Inferior parietal cortex (tissue), 1 donor: ENCODE results near the gene TEAD4.

ENCODE experiments used
- DNase-seq: peaks from one replicate; pipeline ENCODE4 v3.0.0-alpha.2; 2016; ENCODE audit errors: extremely low spot score

Gene TEAD4

GRCh38 chr12:2960996-2961616 lies 1.9 kb downstream of the TEAD4 start:
- DNase-seq = no peak

GRCh38 chr12:2961705-2962104 lies 2.5 kb downstream of the TEAD4 start:
- DNase-seq = no peak

- DNase-seq = no peak
Measured at GRCh38 chr12:2963154-2963759, 4.1 kb downstream of the TEAD4 start.

DNA sequence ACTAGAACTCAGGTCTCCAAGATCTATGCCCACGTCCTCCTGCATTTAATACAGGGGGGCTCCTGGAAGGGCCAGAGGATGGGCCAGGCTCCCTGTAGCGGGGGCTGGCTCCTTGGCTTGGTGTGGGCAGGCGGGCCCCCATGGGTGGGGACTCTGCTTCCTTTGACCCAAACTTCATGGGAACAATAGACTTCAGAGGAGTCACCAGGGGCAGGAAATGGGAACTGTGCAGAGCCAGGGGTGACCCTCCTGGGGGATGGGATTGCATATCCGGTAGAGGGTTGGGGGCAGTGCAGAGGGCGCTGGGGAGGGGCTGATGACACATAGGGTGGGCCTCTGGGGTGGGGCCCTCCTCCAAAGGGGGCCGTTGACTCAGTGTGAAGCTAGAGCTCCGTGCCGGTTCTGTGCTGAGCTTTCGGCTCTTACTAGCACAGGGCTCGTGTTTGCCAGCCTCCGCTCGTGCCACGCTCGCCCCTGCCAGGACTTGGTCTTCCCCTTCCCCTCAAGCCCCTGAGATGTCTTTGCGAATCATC lies 4.6 kb downstream of the TEAD4 start:
- no peak for DNase-seq

DNA sequence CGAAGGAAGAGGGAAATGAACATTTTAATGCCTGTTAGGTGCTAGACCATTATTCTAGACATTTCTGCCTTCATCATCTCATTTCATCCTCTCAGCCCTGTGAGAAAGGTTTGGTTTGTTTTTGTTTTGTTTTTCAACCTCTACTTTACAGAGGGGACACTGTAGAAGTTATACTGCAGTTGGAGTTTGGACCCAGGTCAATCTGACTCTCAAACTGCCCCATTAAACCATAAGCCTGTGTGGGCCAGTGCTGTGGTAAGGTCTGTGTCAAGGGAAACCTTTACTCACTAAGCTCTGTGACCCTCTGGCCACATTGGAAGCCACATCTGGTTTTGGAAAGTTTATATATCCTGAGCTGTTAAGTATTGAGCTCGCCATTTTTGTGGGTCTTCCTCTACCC lies 8.5 kb downstream of the TEAD4 start:
- DNase-seq = no peak

DNA sequence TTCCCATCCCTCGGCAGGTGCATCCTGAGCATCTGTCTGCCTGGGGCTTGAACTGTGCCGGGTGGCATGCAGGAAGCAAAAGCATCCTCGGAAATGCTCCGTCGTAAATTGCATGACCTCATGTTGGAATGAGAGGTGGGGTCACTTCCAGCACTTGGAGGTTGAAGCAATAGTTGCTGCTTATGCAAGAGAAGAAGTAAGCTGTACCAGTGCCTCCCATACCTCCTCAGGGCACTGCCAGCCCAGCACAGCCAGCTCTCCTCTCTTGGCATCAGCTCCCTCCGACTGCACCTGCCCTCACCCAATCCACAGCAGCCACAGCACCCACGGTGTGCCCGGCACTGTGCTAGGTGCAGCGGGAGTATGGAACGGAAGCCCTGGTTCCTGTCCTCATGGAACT lies 11.5 kb downstream of the TEAD4 start:
- no peak for DNase-seq

GRCh38 chr12:2973566-2973965 lies 14.4 kb downstream of the TEAD4 start:
- DNase-seq = no peak

DNA sequence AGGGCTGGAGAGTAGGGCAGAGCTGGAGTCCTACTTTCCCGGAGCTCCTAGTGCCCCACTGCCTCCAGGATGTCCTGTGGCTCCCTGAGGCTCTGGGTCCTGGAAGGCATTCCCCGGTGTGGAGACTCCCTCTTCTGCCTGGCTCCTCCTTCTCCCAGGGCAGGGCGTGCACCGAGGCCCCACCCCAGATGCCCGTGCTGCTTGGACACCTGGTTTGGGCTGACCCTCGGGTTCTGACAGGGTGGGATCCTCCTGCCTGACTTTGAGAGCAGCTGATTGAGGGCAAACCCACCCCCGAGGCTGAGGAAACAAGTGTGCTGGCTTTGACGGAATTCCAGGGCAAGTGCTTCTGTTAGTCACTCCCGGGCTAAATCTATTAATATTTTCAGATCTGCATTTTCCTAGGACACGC lies 15.4 kb downstream of the TEAD4 start:
- DNase-seq = no peak

DNA sequence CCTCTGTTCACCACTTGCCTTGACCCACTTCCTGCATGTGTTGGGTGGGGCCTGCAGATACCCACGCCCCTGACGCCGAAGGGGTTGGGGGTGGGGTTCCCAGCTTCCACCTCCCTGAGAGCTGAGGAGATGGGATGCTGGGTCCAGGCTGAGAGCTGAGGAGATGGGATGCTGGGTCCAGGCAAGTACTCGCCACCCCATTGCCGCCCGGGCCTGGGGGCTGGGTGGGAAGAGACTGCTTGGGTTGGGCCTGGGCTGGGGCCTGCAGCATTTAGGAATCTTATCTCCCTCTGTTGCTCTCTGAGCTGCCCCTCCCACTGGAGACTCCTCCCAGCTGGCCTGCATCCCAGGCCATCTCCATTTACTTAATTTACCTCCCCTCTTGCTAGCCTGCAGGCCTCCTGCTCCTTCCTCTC lies 17.4 kb downstream of the TEAD4 start:
- no peak for DNase-seq

DNA sequence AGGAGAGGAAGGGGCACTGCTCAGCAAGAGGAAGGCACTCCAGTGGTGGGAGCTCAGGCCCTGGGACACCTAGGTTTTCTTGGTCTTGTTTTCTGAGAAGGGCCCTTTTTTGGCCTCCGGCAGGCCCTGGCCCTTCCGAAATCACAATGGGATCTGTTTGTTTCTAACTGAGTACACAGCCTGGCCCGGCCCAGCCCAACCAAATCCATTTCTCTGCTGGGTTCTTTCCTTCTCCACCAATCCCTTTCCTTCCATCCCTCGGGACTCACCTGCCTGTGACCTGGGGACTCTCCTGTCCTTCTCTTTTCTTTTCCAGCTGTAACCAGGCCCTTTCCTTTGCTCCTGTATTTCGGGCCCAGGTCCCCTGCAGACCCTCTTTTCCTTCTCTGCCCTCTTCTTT lies 18.6 kb downstream of the TEAD4 start:
- DNase-seq = no peak

- no peak for DNase-seq
Measured at GRCh38 chr12:2979806-2980205, 20.6 kb downstream of the TEAD4 start.

- no peak for DNase-seq
Measured at GRCh38 chr12:2980630-2981029, 21.4 kb downstream of the TEAD4 start.

- DNase-seq = no peak
Measured at GRCh38 chr12:2982361-2982760, 23.2 kb downstream of the TEAD4 start.

DNA sequence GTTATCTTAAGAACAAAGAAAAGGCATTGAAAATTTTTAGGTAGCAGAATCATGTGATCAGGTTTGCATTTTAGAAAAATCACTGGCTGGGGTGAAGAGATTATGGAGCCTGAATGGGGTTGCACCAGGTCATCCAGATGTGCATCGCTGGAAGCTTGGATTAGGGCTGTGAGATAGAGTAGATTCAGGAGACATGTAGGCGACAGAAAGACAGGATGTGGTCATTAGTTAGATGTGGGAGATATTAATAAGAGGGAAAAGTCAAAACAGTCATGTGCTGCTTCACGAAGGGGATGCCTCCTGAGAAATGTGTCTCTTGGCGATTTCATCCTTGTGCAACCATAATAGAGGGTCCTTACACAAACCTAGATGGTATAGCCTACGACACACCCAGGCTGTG lies 25.1 kb downstream of the TEAD4 start:
- DNase-seq = no peak

GRCh38 chr12:2984698-2985097 lies 25.5 kb downstream of the TEAD4 start:
- DNase-seq = no peak

DNA sequence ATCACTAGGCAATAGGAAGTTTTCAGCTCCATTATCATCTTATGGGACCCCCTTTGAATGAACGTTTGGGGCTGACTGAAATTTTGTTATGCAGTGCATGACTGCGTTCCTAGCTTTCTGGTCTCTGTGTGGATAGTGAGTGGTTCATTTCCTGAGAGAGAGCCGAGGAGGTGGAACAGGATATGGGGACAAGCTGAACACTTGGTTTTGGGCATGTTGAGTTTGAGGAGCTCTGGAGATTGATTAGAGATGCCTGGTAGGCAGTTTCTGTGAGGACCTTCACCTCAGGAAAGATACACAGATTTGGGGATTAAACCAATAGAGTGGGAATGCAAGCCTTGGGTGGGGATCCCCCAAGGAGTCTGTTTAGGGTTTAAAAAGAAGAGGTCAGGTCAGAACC lies 27.7 kb downstream of the TEAD4 start:
- DNase-seq = no peak

DNA sequence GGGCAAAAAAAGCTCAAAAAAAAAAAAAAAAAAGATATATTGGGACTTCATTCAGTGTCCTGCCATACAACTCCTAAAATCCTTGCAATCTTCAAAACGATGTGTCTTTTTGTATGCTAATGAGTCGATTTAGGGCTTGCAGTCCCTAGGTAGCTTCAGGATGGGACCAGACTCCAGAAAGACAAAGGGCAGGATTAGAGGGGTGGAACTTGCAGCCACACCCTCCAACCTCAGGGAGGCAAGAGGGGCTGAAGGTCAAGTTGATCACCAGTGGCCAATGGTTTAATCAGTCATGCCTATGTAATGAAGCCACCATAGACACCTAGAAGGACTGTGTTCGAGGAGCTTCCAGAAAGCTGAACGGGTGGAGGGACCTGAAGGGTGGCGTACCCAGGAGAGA lies 29.3 kb downstream of the TEAD4 start:
- no peak for DNase-seq

DNA sequence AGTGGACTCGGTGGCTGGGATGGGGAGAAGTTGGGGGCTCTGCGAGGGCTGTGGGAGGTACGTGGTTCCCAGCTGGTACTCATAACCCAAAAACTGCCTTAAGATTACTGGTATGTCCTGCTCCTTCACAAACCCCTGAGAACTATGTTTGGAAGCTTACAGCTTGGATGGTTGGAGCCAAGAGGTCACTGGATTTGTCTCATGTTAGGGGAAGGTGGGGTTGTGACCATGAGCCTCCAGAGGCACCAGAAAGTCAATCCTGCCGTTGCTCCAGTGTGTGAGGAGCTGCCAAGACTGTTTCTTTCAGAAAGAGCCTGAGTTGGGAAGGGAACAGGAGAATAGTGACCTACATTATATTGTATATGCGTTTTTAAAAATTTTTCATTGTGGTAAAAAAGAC lies 33.5 kb downstream of the TEAD4 start:
- DNase-seq = no peak

DNA sequence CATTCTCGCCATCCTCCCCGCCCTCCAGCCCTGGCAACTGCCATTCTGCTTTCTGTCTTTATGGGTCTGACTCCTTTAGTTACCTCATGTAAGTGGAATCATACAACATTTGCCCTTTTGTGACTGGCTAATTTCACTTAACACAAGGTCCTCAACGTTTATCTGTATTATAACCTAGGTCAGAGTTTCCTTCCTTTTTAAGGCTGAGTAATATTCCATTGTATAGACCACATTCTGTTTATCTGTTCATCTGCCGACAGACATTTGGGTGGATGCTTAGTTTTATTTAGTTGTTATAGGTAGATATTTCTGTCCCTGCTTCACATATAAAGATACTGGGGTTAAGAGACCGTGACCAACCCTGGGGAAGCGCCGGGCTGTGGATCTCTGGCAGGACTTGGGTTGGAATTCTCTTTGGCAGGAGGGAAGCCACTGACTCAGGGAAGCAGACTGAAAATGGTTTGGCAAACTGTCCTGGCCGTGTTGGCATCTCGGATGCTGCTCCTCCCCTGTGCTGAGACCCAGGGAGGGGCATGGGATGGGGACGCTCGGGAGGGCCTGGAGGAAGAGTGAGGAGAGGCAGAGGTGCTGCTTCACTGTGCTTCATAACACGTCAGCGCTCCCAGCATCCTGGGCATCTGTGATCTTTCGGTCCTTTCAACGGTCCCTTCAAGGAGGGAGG lies 38.9 kb downstream of the TEAD4 start:
- DNase-seq = no peak

DNA sequence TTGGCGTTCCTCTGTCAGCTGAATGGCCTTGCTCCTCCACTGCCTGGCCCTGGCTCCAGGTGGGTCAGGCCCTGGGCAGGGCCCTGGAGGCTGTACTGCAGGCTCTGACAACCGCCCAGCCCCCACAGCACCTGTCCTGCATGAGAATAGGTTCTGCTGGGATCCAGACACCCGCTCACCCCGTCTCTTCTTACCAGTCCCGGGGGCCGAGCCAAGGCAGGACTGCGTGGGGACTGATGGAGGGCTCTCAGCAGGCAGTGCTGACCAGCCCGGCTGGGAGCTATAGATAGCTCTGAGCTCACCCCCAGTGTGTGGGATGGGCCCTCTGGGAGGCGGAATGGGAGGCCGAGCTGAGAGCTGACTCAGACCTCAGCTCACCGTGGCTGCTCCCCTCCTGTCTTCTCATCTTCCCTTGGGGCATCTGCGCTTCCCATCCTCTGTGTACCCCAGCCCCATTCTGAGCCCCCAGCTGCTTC lies 39.6 kb downstream of the TEAD4 start:
- peak; percentile 30 for DNase-seq

- no peak for DNase-seq
Measured at GRCh38 chr12:2999265-2999841, 40.2 kb downstream of the TEAD4 start.

DNA sequence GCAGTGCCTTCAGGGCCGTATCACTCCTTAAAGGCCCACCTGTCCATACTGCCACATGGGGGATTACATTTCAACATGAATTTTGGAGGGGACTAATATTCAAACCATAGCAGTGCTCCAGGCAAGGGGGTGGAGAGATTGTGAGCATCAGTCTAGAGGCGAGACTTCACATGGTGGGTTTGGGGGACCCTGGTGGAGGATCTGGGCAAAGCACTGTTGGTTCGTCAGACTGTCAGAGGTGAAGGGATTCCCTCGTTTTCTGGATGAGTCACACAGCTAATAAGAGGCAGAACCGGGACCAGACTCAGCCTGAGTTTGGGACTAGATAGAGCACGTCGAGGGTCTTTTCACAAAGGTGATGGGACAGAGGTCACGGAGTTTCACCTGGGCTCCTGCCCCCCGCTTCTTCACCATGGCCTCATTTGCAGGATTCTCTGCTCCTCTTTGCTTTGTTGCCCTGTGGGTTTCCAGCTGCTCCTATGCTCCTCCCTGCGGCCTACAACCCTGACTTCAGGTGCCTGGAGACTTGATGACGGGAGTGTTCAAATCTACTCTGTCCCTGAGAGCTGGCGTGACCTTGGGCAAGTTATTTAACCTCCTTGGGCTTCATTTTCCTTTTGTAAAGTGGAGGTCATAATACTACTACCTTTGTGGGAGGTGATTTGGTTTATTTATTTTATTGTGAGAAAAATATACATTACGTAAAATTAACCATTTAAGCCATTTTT lies 41.5 kb downstream of the TEAD4 start:
- DNase-seq = no peak
